Inflammatory macrophage treated with lipopolysaccharide for 1 hour (primary cell): ENCODE data around the gene DHRS7C.
A peak's percentile ranks its signal among the peaks of the same experiment; 100 is the strongest.

Experiments
- DNase-seq, 2 donors: peaks; one replicate each; pipeline ENCODE4 v3.0.0-alpha.2; 2020 to 2022

Gene DHRS7C

DNA sequence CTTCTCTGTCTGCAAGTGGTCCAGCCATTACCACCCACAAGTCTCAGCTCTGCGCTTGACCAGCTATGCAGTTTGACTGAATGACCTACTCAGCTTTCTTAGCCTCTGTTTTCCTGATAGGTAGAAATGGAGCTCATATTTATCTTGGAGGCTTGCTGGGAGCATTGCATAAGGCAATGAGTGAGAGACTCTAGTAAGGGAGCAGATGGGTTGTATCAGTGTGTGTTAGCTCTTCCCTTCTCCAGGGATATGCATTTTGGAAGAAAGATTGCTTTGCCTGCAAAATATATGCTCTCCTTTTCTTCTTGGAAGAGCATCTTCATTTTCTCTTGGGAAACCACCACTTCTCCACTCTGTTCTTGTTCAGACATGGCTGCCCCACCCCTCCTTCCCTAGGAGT is 26.1 kb downstream of the DHRS7C start:
- no peak for DNase-seq

DNA sequence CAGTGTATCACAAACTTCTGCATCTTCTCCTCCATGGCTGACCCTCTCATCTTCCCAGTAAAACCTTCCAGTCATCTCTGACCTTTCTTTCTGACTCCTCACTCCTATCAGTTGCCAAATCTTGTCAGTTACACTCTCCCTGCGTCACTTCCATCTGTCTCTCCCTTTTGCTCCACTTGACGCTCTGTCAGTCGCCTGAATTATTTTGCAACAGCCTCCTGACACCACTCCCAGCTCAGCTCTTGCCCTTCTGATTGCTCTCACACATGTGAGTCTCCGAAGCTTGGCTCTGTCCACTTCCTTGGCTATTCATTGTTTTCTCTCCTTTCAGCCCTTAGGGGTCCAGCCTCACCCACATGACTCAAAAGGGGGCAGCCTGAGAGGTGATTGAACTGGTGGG is 27.7 kb downstream of the DHRS7C start:
- DNase-seq: no peak

DNA sequence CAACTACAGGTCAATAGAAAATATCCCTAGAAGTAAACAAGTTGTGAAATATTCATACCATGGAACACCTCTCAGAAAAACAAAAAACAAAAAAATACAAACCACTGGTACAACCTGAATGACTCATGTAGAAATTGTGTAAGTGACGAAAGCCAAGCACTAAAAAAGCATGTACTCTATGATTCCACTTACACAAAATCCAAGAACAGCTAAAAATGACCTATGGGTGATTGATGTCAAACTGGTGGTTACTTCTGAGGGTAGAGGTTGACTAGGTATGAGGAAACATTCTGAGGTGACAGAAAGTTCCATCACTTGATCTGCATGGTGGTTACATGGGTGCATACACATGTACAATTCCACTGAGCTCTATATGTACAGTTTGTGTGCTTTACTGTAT is 31.1 kb downstream of the DHRS7C start:
- DNase-seq: no peak

DNA sequence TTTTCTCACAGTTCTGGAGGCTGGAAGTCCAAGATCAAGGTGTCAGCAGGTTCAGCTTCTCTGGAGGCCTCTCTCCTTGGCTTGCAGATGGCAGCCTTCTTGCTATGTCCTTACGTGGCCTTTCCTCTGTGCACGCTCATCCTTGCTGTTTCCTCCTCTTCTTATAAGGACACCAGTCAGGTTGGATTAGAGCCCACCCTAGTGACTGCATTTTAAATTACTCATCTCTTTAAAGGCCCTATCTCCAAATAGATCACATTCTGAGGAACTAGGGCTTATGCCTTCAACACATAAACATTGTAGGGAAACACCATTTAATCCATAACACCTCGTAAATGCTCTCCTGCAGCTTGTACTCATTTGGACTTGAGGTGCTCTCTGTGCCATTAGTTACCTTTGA is 36.3 kb downstream of the DHRS7C start:
- DNase-seq: no peak

DNA sequence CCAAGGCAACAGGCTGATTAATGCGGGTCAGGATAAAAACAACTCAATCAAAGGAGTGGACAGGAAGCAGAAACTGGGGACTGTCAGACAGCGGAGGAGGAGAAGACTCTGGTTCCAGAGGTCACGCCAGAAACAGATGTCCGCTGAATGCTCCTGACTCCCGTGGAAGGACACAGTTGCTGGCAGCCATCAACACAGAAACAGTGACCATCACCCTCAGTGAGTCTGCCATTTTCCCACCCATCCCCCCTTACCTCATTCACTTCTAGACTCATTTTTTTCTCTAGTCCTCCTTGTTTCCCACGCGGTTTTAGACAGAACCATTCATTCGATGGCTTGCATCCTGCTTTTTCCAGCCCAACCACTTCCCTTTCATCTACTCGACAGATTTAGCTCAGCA is 40.9 kb downstream of the DHRS7C start:
- DNase-seq: no peak

DNA sequence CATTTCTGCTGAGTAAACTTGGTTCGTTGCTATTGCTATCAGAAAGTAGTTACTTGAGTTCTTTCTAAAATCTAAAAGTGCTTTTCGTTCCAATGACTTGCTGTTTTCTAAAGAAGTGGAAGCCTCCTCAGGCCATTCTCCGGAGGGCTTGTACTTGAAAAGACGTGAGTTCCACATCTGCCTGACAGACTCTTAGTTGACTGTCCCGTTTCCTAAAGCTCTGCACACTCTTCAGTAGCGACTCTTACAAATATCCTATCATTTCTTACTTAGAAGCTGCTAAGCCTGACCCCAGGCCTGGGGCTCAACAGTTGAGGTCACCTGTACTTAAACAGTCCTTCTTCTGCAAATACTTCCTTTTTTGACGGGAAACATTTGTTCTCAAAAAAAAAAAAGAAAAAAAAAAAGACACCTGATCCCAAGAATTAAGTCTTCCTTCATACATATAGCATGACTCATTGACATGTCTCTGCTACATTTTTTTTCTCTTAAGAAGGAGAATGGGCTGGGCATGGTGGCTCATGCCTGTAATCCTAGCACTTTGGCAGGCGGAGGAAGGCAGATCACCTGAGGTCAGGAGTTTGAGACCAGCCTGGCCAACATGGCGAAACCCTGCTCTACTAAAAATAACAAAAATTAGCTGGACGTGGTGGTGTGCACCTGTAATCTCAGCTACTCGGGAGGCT is 61.5 kb downstream of the DHRS7C start:
- no peak for DNase-seq

DNA sequence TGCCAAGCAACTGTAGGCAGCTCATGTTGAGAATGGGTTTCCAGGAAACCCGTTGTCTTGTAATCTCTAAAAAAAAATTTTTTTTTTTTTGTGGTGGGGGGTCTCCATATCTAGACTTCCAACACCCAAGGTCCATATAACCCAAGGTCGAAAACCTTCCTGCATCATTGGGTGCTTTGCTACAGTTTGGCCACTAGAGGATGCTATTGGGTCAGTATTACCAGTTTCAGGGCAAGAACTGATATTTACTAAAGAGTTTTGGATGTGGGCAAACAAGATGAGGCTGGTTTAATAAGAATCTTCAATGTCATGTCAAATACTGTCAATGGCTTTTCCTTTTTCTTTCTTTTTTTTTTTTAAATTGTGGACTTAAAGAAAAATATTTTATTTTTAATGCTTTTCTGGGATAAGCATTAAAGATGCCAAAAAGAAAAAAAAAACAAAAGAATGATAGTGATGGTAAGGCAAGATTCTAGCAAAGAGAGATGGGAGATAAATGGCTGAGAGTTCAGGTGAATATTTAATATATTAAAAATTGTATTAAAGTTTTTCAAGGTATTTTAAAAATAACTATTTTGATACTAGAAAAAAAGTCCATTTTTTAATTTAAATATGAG is 62.2 kb downstream of the DHRS7C start:
- DNase-seq: peak; percentile 20 to 64

DNA sequence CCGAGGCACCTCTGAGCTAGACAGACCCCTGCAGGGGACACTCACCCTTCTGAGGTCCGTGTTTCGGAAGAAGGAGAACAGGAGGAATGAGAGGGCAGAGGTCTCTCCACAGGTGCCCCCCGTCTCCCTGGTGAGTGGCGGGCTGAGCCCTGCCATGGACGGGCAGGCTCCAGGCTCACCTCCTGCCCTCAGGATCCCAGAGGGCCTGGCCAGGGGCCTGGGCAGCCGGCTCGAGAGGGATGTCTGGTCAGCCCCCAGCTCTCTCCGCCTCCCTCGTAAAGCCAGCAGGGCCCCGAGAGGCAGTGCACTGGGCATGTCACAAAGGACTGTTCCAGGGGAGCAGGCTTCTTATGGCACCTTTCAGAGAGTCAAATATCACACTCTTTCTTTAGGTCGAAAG is 62.8 kb downstream of the DHRS7C start:
- no peak for DNase-seq

DNA sequence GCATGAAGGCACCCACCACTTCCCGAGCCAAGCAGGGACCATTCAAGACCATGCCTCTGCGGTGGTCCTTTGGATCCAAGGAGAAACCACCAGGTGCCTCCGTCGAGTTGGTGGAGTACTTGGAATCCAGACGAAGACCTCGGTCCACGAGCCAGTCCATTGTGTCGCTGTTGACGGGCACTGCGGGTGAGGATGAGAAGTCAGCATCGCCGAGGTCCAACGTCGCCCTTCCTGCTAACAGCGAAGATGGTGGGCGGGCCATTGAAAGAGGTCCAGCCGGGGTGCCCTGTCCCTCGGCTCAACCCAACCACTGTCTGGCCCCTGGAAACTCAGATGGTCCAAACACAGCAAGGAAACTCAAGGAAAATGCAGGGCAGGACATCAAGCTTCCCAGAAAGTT is 63.4 kb downstream of the DHRS7C start:
- no peak for DNase-seq

DNA sequence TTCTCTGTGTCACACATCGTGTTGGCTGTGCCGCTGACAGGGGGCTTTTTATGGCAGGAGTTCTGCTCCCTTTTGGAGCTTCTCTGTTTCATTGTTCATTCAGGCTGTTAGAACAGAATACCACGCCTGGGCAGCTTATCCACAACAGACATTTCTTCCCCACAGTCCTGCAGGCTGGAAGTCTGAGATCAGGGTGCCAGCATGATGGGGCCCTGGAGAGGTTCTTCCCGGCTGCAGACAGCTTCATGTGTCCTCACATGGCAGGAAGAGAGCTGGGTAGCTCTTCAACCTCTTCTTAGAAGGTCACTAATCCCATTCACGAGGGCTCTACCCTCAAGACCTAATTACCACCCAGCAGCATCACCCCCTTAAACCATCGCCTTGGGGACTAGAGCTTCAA is 65.1 kb downstream of the DHRS7C start:
- no peak for DNase-seq

DNA sequence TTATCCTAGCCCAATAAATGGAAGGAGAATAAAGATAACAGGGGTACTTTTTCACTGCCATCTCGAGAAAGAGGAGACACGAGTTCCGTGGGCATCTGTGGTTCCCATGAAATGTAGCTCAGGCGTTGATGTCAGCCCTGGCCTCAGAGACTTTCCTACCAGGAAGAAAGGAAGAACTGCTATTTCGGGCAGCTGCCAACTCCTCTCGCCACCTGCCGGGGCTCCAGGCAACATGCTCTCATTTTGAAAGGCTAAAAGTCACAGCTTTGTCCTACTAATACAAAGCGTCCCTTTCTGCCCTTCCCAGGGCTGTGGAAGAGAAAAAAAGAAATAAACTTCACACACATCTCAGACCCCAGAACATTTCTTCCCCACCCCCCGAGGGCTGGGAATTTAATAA is 65.8 kb downstream of the DHRS7C start:
- no peak for DNase-seq
